SKM-1 (cell line): ENCODE measurements around the gene DBNDD1.

Source experiments
- DNase-seq: peaks from one replicate; lab custom pipeline; 2025; ENCODE audit not compliant: unreplicated experiment; lab: John Stamatoyannopoulos, UW

Gene DBNDD1

DNA sequence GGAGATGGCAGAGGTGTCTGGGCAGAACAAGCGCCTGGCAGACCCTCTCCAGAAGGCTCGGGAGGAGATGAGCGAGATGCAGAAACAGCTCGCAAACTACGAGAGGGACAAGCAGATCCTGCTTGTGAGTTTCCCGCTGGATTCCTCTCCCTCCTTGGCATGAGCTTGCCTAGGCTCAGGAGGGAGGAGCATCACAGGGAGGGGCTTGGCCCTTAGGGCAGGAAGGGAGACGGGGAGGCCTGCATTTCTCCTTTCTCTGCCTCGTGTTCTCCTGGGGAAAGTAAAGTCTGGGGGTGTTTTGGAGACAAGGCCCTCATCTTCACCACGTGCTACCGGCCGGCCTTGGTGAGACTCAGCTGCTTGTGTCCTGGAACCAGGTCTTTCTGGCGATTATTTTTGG lies 18.0 kb upstream of the DBNDD1 start:
- DNase-seq: no peak

DNA sequence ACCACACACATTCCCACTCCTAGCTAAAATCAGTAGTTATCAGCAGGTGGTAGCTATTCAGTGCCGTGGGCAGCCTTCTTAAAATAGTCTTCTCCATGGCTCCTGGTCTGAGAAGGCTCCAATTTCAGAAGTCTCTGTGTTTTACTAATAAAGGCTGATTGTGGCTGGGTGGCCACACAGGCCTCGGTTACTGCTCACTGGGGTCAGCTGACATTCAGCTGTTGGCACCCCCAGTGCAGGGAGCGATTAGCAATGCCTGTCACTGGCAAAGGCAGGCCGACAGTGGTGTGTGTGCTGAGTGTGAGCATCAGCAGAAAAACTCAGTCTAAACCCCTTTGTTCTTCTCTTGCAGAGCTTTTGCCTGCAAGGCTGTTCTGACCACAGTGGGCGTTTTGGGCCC lies 16.6 kb upstream of the DBNDD1 start:
- no peak for DNase-seq

DNA sequence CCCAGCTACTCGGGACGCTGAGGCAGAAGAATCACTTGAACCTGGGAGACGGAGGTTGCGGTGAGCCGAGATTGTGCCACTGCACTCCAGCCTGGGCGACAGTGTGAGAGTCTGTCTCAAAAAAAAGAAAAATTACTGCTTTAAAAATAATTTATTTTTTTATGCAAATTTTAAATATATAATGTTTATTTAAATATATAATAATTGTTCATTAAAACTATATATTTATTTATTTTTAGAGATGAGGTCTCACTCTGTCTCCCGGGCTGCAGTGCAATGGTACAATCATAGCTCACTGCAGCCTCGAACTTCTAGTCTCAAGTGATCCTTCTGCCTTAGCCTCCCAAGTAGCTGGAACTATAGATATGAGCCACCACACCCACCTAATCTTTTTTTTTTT lies 15.2 kb upstream of the DBNDD1 start:
- DNase-seq: no peak

DNA sequence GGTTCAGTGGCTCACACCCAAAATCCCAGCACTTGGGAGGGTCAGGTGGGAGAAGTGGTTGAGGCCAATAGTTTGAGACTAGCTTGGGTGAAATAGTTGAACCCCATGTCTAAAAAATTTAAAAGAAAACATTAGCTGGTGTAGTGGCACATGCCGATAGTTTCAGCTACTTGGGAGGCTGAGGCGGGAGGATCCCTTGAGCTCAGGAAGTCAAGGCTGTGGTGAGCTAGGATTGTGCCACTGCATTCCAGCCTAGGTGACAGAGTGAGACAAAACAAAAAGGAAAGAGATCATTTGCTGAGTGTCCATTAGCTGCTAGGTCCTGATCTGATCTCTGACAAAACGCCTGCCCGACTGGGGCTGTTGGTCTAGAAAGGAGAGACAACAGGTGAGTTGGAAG lies 14.1 kb upstream of the DBNDD1 start:
- DNase-seq: no peak

DNA sequence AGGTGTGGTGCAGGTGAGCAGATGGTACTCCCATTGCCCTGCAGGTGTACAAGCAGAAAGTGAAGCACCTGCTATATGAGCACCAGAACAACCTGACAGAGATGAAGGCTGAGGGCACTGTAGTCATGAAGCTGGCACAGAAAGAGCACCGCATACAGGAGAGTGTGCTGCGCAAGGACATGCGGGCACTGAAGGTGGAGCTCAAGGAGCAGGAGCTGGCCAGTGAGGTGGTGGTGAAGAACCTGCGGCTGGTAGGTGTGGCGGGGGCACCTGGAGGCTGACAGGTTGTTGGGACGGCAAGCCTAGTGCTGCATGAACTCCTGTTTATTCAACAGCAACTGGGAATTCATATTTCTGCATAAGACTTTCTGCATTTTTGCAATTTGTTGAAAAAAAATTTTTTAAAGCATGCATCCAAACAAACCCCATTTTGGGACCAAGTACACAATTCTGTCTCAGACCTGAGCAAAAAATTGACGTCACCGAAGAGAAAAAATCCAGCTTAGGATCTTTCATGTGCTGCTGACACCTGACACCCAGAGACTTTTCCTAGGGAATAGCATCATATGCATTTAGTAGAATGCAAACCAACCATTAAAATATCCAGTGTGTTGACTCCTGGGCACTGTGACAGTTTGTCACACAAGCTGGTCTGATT lies 13.5 kb upstream of the DBNDD1 start:
- no peak for DNase-seq

DNA sequence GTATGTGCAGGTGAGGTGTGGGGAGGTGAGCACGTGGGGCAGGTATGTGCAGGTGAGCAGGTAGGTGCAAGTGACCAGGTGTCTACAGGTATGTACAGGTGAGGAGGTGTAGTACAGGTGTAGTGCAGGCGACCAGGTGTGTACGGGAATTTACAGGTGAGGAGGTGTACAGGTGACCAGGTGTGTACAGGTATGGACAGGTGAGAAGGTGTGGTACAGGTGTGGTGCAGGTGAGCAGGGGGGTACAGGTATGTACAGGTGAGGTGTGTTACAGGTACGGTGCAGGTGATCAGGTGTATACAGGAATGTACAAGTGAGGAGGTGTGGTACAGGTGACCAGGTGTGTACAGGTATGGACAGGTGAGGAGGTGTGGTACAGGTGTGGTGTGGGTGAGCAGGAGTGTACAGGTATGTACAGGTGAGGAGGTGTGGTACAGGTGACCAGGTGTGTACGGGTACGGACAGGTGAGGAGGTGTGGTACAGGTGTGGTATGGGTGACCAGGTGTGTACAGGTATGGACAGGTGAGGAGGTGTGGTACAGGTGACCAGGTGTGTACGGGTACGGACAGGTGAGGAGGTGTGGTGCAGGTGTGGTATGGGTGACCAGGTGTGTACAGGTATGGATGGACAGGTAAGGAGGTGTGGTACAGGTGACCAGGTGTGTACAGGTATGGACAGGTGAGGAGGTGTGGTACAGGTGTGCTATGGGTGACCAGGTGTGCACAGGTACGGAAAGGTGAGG lies 12.8 kb upstream of the DBNDD1 start:
- no peak for DNase-seq

DNA sequence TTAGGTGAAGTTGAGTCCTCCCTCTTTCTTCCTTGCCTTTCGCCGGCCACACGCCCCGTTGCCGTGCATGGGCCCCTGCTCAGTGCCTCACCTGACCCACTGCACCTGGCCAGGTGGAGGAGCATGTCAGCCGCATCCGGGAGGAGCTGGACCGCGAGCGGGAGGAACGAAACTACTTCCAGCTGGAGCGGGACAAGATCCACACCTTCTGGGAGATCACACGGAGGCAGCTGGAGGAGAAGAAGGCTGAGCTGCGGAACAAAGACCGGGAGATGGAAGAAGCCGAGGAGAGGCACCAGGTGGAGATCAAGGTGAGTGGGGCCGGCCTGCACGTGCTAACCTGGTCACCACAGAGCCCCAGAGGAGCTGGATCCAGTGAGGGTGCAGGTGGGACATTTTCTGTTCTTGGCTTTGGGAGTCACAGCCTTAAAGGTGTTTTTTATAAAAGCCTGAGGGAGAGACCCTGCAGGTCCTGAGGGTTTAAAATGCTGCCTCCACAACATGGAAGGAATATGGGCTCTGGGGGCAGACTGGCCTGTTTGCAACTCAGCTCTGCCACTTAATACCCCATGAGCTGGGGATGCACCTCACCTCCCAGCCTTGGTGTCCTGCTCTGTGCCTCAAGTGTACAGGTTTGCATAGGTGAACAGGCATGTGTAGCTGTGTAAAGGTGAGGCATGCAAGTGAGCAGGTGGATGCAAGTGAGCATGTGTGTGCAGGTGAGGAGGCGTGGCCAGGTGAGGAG lies 12.1 kb upstream of the DBNDD1 start:
- DNase-seq: no peak

DNA sequence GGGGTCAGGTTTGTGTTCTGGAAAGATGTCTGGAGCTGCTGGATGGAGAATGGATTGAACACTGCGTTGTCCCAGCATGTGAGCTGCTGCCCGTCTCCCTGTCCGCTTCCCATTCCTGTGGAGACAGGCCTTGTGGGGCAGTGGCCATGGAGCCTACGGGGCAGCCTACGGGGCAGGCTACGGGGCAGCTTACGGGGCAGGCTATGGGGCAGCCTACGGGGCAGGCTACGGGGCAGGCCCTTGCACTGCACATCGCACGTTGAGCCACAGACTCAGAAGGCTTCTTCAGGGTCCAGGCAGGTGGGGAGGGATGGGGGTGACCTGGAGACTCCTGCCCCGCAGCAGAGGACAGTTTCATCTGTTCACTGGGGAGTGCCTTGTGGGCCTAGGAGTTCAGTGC lies 9.7 kb upstream of the DBNDD1 start:
- DNase-seq: no peak

DNA sequence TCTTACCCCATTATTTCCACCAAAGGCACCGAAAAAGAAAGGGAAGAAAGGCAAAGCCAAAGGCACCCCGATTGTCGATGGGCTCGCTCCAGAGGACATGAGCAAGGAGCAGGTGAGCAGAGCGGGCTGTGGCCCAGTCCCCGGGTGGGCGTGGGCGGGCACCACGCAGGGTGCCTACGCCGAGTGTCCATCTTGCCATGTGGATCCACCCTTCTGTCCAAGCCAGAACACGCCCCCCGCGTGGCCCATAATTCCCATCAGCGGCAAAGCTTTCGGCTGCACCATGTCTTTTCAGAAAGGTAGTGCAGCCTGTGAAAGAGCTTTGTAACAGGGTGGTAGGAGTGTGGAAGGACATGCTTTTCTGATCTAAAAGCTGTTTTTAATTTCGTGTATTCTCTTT lies 8.4 kb upstream of the DBNDD1 start:
- no peak for DNase-seq

DNA sequence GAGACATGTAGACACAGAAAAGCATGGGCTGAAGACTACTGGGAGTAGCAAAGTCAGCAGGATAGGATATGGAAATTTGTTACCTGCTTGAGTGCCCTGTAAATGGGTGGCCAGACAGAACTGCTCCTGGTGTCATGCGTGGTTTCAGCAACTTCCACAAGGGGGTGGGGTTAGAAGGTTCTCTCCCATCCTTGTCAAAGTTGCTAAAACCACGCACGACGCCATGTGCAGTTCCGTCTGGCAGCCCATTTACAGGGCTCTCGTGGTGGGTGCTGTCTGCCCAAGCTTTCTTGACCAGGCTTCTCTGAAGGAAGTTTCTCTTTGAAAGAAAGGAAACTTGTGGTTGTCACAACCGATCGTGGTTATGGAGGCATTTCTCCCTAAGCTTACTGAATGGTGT lies 6.9 kb upstream of the DBNDD1 start:
- DNase-seq: no peak

DNA sequence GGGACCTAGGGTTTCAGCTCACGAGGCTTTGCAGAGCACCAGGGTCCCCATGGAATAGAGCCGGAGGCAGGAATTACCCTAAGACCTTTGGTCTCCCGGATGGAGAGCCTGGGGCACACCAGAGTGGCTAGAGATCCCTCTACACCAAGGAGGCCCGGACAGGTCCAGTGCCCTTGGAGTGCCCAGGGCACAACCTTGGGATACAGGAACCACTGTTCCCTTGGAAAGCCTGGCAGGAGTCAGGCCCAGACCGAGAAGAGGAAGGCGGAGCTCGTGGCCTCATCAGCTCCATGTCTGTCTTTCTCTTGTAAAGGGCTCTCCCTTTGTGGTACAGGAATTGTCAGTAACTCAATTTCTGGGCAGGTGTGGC lies 3.8 kb upstream of the DBNDD1 start:
- DNase-seq: no peak

DNA sequence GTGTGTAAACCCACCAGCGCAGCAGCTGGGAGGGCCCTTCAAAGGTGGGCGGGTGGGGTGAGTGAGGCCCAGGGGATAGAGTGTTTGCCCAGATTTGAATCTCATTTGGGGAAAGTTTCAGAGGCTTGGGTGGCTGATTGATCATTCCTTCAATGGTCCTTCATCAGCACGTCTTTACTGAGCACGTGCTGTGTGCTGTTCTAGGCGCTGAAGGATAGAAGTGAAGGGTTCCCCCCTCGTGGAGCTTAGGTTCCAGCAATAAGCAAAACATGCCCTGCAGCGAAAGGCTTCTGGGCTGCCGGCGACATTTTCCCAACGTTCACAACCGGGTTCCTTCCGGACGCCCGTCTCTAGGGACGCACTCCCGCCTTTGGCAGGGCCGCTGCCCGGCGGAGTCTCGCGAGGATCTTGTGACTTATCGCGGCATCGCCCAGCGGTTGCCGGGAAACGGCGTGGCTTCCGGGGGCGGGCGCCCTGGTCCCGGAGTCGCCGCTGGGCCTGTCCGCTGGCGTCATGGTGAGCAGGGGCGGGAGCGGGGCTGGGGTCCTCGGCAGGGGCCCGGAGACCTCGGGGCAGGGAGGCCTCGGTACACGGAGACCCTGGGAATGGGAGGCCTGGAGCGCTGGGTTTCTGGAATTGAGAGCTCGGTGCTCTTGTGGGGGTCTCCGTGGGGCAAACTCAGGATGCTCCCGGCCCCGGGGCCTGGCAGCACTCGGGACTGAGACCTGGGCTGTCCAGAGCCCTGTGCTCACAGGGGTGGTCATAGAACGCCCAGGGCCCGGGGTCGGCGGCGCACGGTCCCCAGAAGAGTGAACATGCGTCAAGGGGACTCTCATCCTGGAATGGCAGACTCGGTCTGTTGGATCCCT lies 3.2 kb upstream of the DBNDD1 start:
- peak; percentile 73 for DNase-seq

DNA sequence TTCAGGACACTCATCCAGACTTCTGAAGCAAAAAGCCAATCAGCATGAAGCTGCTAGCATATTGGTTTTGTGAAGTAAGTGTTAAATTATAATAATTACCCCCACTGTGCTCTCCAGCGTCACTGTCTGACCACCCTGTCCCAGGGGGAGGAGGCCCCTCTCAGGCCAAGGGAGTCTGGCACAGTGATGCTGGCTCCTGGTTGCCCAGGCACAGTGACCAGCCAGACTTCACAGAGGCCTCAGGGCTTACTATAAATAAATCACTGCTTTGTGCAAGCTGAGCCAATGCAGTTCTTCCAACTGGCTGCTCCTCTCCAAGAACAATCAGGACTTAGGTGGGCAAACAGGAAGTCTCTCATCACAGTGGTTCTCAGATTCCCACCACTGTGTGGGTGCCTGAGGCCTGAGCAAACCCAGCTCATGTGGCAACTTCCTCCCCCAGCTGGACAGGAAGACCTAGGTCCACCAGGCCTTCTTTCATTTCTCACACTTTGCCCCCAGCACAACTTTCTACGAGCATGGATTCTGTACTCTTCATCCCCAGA lies 1.7 kb upstream of the DBNDD1 start:
- no peak for DNase-seq

DNA sequence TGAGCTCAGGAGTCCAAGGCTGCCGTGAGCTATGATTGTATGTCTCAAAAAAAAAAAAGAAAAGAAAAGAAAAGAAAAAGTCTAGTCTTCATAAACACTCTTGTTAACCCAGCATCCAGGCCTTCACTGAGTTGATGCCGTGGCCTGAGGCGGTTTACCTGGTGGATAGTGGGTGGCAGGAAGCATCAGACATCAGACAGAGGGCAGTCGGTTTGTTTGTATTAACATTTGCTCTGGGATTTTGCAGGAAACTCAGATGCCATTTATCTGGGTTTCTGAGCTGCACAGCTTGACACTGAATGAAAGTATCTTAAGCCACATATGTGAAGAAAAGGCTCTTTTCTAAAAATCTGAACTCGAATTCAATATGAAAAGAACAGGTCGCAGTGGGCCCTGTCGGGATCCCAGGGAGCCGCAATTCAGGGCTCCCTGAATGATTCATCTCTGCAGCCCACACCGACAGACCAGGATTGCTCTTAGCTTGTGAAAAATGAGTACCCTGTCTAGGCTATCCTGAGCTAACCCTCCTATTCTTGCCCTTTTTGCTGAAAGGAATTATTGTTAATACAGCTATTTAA lies 1.1 kb upstream of the DBNDD1 start:
- DNase-seq: no peak

DNA sequence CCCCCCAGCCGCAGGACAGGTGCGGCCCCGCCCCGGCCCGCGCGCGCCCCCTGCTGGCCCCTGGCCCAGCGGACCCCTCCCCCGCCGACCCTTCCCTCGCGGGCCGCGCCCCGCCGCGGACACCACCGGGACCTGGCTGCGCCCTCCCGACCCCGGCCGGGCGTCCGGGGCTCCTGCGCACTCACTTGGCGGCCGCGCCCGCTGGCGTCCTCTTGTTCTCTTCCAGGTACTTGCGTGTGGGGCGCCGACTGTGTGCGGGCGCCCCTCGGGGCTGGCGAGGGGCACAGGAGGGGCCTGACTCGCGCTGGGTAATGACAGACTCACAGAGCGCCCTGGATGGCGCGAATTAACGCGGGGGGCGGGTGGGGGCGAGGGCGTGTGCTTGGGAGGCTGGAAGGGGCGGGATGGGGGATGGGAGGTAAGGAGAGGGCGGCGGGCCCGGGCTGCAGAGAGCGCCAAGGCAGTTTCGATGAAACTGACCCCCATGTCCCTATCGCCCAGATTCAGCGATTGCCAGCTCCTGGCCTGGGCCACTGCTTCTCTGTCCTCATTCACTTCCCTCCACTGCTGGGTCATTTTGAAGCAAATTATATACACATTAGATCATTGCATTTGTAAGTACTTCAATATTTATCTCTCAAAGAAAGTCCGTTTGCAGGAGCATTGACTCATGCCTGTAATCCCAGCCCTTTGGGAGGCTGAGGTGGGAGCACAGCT lies 445 bp upstream of the DBNDD1 start:
- no peak for DNase-seq

DNA sequence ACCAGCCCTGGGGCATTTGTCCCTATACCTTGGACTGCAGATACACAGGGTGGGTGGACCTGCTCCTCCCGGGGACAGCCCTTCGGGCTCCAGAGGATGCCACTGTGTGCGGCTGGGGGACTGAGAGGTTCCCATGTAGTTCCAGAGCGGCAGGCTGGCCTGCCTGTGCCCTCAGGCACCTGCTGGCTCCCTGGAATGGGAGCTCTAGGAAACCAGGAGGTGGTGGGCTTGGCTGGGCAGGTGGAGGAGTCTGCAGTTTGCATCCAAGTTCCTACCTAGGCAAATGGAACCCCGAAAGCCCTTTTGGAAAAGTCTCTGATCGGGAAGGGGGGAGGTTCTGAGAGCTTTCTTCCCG lies 982 bp downstream of the DBNDD1 start:
- DNase-seq: no peak

DNA sequence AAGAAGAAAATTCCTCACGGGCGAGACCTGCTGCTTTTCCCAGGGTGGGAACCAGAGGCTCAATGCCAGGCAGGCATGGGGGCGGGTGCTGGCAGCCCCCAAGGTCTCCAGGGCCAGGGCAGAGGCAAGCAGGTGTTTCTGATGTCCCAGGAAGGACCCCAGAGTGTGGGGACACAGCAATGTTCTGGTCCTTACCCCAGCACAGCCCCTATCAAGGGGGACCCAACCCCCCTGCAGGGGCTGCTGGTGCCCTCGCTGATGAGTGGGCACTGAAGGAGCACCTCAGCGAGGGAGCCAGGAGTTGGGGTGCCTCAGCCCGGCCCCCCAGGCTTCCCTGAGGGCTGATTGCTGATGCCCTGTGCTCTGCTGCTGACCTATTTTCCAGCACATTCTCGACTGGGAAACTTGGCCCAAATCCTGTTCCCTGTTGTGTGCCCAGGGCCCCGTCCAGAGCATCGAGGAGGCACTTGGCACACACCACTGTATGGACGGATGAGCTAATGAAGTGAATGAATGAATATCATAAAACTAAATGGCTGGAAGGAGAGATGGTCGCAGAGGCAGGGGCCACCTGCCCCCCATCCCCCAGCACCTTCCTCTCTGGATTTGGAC lies 2.8 kb downstream of the DBNDD1 start:
- no peak for DNase-seq

DNA sequence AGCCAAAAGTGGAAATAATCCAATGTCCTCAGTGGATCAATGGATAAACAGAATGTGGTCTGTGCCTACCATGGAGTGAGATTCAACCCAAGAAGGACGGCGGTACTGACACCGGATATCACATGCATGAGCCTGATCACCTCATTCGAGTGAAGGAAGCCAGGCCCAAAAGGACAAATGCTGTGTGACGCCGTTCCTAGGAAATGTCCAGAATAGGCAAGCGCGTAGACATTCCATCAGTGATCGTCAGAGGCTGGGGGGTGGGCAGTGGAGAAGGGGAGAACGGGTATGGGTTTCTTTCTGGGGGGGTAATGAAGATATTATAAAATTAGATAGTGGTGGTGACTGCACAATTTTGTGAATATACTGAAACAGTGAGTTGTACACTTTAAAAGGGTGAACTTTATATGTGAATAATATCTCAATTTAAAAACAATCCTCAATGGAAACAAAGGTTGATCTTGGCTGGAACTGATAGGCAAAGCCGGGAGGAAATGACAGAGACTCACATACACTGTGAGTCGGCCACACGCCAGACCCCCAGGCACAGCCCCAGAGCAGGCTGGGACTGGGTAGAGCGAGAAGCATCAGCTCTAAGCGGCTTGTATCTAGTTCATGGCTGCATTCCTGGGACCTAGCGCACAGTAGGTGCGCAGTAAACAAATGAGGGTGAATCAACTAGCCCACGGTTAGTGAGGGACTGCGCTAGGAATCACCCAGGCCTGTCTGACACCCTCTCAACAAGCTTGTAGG lies 3.5 kb downstream of the DBNDD1 start:
- no peak for DNase-seq
